ENCODE measurements around the gene MBNL3.

MBNL3 gene, protein sequence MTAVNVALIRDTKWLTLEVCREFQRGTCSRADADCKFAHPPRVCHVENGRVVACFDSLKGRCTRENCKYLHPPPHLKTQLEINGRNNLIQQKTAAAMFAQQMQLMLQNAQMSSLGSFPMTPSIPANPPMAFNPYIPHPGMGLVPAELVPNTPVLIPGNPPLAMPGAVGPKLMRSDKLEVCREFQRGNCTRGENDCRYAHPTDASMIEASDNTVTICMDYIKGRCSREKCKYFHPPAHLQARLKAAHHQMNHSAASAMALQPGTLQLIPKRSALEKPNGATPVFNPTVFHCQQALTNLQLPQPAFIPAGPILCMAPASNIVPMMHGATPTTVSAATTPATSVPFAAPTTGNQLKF

DNA sequence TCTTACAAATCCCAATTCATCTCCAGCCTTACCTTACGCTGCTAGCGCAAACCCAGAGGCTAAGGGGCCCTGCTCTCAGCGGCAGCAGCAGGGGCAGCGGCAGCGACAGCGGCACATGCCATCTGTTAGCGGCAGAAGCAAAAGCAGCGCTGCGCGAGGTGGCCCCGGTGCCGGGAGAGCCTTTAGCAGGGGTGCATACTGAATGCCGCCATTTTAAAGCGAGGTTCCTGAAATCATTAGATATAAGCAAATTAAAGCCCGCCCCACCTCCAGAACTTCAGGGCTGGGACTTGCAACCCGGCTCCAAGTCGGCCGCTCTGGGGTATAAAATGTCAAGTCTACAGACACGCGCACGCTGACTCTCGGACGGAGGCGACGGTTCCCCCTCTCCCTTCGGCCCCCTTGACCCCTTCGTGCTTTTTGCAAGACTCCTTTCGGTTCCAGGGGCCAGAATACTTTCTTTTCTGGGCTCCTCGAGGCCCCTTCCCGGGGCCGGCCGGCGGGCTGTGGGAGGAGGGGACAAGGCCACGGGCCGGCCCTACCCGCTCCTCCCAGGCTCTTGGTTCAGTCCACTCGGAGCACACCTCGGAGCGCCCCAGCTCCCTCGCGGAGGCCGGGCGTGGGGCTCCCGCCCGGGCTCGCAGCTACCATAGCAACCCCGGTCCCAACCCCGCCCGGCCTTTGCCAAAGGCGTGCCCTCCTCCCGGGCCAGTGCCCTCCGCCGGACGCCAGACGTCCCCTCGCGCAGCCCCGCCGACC lies at the start of gene MBNL3:
MBNL3 (minus strand) TSS at position 220 of the 759 bp plus-strand sequence. CDS start 49,427 bp downstream, outside the sequence.
- DNase-seq, result peak; percentile 71

DNA sequence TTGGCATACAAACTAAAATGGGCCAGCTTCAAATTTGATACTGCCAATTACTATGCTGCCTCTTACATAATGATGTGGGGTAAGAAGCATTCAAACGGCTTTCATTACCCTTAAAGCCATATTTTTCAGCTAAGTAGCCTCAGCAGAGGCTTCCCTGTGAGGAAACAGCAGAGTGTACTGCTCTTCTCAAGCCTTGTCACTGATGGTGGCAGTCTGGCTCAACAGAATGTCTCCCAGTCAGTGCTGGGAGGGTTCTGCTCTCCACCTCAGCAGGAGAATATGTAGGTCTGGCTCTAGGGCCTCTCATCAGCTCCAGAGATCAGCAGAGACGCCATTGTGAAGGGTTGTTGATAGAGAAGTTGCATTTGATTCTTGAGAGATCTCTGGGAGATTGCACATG lies 44.6 kb upstream of the MBNL3 start:
- no peak for DNase-seq

DNA sequence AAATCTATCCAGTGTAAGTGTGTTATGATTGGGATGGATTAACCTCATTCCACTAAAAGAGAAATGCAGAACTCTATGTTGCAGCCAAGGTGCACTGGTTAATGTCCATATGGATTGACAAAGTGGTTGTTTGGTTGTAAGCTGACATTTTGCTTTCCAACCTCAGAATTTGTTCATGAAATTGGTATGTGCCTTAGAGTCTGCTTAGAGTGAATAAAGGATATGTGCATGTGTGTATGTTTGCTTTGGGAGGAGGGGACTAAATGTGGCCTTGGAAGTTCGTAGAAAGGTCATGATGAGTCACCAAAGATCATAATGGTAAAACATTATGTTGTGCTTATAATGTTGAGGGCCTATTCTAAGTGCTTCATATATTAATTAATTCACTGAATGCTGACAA lies 44.1 kb upstream of the MBNL3 start:
- no peak for DNase-seq

DNA sequence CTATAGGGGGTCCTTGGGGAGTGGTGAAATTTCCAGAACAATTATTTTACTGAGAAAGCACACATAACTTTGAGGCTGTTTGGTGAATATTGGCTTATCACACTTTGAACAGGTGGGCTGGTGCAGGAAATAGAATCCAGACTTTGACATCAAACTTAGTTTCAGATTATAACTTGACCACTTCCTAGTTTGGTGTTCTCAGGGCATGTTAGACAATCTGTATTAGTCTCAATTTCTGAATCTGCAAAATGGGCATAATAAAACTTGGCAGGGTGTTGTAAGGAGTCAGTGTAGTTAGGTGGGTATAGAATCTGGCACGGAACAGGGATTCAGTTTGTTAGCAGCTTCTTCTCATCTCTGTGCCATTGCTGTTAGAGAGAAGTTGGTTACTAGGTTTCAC lies 43.3 kb upstream of the MBNL3 start:
- no peak for DNase-seq

DNA sequence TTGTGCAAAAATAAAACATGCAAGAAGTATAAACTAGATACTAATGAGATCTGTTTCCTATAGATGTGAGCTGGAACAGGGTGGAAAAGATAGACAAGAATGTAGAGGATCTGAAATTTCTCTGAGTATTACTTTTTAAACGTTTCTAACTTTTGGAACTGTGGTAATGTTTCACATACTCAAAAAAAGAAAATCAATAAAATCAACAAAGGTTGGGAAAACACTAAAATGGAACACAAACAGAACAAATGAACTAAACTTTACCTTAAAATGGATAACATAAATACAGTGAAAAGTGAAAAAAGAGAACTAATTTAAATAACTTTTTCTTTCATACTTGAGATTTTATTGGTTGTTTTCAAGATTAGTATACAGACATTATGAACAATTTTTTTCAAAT lies 32.0 kb upstream of the MBNL3 start:
- no peak for DNase-seq

DNA sequence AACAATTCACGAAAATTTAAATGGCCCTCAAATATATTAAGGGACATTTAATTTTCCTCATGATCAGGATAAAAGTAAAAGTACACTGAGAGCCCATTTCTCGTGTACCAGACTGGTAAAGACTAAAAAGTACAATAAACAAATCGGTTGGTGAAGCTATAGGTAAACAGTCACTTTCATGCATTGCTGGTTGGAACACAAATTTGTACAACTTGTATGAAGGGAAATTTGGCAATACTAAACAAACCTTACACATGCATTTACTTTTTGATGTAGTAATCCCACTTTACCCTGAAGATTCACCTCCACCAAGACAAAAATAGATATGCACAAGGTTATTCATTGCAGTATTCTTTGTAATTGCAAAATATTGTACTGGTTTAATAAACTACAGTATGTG lies 31.4 kb upstream of the MBNL3 start:
- DNase-seq, result no peak

DNA sequence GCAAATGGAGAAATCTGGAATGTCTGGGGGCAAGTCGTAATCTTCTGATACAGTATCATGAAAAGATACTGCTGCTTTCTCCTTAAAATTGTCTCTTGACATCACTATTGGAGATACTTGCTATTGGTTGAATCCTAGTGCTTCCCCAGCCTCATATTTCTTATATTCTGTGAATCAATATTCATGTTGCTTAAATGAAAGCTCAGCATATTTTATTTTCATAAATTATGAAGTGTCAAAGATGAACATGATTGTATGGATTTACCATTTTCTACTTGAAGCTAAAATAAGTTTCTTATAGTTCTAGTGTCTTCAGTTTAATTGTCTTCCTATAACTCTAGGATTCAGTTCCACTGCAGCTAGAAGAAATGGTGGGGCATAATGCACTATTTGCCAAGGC lies 29.6 kb upstream of the MBNL3 start:
- no peak for DNase-seq

DNA sequence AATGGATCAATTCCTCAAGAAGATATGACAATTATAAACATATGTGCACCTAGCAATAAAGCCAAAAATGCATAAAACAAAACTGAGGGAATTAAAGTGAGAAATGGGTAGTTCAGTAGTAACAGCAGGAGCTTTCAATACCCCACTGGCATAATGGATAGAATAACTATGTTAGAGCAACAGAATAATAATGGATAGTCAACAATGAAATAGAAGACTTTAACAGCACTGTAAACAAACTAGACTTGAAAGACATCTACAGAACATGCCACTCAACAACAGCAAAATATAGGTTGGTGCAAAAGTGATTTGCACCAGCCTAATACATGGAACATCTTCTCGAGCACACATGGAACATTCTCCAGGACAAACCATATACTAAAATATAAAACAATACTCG lies 20.0 kb upstream of the MBNL3 start:
- DNase-seq, result no peak

DNA sequence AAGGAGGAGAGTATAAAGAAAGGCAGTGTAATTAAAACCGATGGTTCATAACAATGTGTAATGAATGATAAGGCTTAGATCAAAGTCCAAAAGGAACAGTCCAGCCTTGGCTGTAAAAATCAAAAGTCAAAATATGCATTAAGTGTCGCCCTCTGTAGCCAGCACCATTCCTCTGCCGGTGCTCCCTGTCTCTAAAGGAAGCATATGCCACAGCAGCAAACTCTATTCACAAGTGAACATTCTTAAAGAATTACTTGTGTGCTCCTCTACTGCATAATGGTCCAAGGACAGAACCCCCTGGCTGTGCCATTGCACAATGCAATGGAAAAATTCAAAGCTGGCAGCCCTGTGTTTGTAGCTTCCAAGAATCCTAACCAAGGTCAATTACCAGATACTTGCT lies 16.3 kb upstream of the MBNL3 start:
- no peak for DNase-seq

DNA sequence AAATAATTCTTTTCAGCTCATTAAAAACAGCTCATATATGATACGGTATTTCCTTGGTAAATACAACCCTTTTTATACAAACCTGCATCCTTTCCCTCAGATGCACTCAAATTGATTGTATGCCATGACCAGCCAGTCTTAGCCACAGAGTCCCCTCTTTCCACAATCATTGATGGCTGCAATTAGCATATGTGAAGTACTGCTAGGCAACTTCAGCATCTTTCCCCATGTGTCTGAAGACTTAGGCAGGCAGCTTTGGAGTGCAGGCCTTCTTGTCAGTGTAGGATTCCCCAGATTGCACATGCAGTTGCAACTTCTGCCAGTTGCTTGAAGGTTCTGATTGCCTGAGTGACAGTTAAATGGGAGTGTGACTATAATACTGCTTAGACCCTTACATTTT lies 15.6 kb upstream of the MBNL3 start:
- no peak for DNase-seq

DNA sequence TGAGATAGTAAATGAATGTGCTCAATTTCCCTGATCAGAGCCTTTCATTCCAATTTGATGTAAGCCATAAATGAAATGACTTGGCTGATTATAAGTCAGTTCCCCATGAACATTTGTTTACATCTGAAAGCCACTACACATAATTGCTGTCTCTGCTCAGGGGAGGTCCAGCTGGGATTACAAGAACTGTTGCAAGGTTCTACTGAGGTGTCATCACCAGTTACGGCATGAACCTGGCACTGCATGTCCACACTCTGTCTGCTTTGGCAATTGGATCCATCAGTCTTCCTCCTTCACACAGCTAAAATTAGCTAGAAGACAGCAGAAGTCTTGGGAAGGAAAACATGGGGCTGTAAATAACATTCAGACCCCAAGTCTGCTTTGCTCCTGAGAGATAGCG lies 12.8 kb upstream of the MBNL3 start:
- DNase-seq, result no peak

DNA sequence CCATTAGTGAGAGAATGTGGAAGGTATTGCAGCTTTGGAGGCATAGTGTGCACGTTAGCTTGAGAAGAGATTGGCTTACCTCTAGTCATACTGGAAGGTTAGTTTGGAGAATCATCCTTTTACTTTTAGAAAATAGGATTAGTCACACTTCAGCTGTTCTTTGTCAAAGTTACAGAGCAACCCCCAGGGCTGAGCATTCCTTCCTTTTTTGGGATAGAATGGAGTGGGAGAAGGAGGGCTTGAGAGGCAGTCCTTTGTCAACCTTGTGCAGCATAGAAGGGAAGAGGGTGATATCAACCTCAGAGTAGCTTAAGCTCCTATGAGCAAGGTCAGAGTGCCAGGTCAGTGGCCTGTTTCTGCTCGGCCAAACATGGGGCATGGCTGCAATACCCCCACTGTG lies 8.6 kb upstream of the MBNL3 start:
- no peak for DNase-seq

DNA sequence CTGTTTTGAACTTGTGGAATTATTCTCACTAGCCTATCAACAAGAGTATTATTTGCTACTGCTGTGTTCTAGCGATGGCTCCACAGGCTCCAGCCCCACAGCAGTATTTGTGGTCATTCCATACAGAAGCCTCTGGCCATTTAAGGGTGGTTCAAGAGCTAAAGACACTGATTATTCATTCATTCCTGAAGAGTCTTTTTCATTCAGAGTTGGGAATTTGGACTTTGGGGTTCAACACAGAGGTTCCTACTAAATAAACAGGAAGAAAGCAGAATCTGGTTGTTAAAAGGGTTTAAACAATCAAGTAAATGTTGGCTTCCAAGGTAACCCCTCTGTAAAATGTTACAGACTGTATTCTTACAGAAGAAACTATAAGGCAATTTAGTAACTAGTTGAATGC lies 4.3 kb upstream of the MBNL3 start:
- DNase-seq, result no peak

DNA sequence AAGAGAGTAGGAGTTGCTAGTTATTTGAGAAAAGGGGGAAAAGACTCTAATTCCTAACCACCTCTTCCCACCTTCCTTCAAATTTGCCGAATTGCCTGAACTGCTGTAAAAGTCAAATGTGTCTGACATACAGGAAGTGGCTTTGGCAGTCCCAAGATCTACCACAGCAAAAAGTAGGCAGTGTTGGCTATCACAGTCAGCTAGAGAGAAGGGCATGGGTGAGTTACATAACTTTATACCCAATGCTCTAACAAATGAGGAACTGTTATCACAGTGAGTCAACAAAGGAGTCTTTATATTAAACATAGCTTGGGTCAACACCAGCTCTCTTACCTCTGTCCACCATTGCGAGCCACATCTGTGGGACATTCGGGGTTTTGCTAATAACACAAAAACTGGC lies 2.4 kb upstream of the MBNL3 start:
- no peak for DNase-seq

DNA sequence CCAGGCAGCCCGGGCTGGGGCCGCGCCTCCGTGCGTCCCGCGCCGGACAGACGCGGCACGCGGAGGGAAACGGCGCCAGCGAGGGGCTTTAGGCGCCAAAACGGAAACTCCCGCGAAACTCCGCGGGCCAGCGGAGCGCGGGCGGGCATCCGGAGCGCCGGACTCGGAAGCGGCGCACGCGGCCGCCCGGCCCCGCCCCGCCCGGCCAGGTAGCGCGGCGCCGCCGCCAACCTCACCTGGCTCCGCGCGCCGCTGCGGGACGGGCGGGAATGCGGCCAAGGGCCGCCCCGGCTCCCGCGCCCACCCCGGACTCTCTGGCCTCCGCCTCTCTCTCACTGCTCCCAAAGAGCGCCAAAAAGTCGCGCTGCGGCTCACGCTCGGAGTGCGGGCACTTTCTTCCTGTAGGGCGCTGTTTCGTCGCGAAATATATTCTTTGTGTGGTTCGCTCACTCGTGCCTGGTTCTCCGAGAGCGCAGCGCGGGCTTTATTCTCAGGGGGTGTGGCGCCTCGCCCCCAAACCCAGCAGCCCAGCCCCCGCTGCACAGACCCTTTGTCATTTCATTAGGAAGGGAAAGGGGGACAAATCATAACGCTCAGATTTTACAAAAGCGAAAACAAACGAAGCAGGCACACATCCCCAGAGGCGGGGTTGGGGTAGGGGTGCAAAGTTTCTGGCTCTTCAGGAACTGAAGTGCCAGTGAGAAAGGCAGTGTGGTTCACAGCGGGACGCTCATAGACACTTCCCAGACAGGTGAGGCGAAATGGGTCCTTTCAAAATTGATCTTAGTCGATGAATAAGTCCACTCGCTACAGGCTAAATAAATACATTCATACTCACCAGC lies 961 bp upstream of the MBNL3 start:
- DNase-seq, result peak; percentile 51

DNA sequence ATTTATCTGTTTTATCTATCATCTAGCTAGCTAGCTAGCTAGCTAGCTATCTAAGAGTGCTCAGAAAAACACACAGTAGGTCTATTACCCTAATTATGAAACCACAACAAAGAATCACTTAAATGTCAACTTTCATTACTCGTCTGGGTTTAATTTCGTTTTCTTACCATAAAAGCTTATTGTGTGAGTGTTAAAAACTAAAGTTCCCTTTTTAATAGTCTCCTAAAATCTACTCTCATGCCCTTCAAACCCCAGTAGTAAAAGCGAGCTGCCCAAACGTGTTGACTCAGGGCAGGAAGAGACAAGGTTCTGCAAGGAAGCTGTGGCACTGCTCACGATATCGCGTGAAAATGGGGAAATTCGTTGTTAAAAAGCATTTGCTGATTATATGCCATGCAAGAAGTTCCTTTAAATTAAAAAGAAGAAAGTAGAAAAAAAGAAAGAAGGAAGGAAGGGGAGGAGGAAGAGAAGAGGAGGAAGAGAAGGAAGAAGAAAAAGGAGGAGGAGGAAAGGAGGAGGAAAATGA lies 595 bp downstream of the MBNL3 start:
- no peak for DNase-seq

DNA sequence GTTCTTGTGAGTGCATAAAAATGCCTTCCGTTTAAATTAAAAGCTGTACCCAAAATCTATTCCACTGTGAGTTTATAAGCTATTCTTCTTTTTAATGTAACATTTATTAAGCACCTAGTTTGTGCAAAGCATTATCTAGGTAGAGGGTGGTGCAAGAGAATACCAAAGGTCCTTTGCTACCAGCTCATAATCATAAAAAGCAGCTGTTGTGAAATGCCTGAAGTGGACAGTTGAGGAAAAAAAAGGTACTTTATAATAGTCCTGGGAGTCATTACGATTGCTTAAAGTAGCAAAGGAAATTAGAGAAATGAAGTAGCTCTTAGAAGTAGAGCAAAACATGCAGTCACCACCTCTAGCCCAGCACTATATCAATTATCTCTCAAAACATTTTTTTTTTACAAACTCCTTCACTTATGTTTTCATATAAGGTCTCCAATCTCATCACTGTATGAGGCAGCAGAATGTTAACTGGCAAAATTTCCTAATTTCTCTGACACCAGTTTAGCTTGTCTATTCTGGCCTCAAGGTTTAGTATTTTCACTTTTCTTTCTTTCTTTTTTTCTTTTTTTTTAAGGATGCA lies 2.1 kb downstream of the MBNL3 start:
- DNase-seq, result no peak

DNA sequence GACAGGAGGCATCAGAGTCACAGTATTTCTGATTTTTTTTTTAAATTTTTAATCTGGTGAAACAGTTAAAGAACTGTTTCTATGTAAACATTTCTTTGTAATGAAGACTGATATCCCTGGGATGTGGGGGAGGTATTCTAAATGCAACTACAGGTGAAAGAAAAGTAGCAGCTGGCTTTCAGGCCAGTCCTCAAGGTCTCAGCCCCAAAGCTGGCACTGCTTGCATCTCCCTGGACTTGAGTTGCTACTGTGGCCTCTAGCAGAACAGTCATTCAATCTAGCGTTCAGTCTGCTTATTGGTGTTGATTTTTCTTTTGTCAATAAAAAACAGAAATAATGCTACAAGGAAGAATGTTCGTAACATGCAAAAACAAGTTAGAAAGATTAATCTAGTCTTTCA lies 4.9 kb downstream of the MBNL3 start:
- no peak for DNase-seq

DNA sequence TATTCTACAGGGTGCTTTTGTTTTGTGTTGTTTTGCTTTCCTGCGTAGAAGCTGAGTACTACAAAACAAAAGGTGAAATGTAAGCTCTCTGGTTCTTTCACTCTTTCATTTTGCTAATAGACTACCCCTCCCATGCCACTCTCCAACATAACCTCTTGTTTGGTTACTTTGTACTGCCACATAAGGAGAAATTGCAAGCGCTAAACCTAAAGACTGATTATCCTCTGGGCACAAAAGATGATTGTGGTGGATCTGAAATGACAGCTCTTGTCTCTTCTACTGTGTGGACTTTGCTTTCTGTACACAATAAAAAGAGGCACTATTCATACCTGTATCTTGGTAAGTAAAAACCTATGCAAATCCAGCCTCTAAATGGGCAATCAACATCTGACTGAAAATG lies 5.3 kb downstream of the MBNL3 start:
- no peak for DNase-seq

DNA sequence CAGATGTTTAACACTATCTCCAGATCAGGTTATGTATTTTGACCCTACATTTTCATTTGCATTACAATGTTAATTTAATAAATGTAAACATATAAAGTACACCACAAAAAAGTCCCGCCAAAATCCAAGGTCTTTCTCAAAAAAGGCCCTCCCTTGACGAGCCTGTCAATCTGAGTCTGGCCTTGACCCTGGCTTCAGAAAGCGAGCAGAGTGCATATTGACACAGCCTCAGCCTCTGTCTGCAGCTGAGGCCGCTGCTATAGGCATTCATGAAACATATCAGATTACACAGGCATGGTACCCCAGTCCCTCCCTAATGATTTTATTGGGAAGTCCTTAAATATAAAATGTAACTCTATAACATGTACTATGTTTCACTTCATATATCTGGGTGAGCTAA lies 6.2 kb downstream of the MBNL3 start:
- DNase-seq, result no peak

DNA sequence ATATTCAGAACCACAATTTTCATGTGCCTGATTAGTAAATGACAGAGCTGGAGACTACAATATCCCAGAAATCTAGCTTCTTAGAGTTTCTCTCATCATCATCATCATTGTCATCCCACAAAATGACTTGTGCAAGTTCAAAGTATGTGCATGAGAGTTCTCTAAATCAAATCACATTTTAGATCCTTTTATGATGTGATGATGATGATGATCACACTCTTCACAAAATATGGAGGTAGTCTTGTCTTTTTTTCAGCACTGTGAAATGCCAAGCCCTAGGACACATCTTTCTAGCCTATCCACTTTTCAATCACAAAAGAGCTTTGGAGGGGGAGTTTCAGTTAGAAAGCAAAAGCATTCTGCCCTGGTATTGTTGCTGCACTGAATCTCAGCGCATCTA lies 7.4 kb downstream of the MBNL3 start:
- DNase-seq, result no peak

DNA sequence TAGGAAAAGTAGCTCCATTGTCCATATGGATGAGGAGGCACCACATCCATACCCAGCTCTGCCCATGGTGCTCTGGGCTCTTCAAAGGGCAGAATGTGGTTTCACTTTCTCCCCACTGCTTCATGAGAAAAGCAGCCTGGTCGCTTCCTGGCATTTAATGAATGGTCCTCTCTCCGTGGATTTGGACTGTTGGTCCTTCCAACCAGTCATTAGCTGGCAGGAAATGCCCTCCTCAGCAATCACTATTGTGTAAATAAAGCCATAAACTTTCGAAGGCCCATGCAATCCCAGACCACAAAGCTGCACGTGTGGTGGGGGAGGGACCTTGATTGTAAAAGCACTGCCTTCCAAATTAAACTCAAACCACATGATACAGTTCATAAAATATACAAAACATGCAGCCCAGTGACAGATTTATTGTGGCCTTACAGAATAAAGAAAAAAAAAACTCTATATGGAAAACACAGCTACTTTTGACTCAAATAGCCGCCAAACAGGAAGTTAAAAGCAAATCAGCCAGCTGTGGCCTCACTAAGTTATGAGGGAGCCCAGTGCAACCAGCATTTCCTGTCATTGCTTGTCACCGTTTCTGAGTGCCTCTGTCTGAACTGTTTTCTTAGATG lies 8.1 kb downstream of the MBNL3 start:
- DNase-seq, result no peak
